Measurements from ENCODE around the gene TULP4. TPM values are rescaled to one million over a fixed set of nuclear protein-coding genes. Genes with fewer than 3 reads are reported as not detected.

Gene TULP4
- total RNA-seq, 1 experiment from 2014 or later: 64.6 TPM

DNA sequence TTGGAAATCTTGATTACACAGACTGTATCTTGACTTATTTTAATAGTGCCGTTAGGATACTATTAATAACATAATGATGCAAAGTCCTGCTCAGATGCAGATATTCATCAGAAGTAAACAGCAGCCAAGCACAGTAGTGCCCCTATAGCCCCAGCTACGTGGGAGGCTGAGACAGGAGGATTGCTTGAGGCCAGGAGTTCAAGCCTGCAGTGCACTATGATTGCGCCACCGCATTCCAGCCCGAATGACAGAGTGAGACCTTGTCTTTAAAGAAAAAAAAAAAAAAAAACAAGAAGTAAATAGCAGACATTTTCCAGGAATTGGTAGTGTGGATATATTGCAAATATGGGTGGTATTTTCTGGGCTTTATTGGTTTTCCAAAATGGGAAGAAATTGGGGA, 61.8 kb downstream of the TULP4 start:
- no peak overlapping the region for H2AK5ac ChIP-seq (ENCODE audit: insufficient read length, low read length)
- H3K9ac ChIP-seq (ENCODE audit: extremely low read depth, insufficient read length, low read length): no peak overlapping the region
- TF ChIP-seq, protein P1, sequence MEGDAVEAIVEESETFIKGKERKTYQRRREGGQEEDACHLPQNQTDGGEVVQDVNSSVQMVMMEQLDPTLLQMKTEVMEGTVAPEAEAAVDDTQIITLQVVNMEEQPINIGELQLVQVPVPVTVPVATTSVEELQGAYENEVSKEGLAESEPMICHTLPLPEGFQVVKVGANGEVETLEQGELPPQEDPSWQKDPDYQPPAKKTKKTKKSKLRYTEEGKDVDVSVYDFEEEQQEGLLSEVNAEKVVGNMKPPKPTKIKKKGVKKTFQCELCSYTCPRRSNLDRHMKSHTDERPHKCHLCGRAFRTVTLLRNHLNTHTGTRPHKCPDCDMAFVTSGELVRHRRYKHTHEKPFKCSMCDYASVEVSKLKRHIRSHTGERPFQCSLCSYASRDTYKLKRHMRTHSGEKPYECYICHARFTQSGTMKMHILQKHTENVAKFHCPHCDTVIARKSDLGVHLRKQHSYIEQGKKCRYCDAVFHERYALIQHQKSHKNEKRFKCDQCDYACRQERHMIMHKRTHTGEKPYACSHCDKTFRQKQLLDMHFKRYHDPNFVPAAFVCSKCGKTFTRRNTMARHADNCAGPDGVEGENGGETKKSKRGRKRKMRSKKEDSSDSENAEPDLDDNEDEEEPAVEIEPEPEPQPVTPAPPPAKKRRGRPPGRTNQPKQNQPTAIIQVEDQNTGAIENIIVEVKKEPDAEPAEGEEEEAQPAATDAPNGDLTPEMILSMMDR (conservative IDR thresholded peaks at IDR 0.05): no peak
- H3K4me2 ChIP-seq (ENCODE audit: insufficient read depth, insufficient read length, low read length): no peak overlapping the region
- Mint-ChIP-seq H3K4me1 (peaks cover 7 to 17% of the 10 kb centered on the region in 2 experiments; a peak in 3 of 4 replicates), H3K27me3 (ENCODE audit: low read depth) (no peaks in the 10 kb centered on the region), H3K9me3 (no peaks in the 10 kb centered on the region), H3K27ac (no peak overlapping the region), H3K4me3 (no peak overlapping the region), H3K36me3 (ENCODE audit: insufficient read depth in 1 of 3, low read depth in 3 of 3) (no peaks in the 10 kb centered on the region)
- no peak overlapping the region for H2BK5ac ChIP-seq (ENCODE audit: insufficient read length, low read length)
- no peak overlapping the region for H2BK15ac ChIP-seq (ENCODE audit: low read depth, low read length)
- H3K9me3 ChIP-seq (ENCODE audit: control insufficient read depth, low read depth, low read length): no peaks in the 10 kb centered on the region
- no peaks in the 10 kb centered on the region for H4K20me1 ChIP-seq (ENCODE audit: control insufficient read depth, insufficient read depth, insufficient read length)
- no peak overlapping the region for H2BK20ac ChIP-seq (ENCODE audit: low read depth, low read length, poor library complexity, severe bottlenecking)
- no peak for DNase-seq
- H4K91ac ChIP-seq (ENCODE audit: insufficient read length, low read depth, low read length): no peak overlapping the region
- H3K27ac ChIP-seq (ENCODE audit: insufficient read length, low read depth, low read length): no peak overlapping the region
- H3K4ac ChIP-seq (ENCODE audit: low read depth, low read length): no peak overlapping the region
- H3K79me1 ChIP-seq (ENCODE audit: insufficient read depth, low read depth, low read length, poor library complexity, severe bottlenecking): no peaks in the 10 kb centered on the region
- no peak overlapping the region for H3K23ac ChIP-seq (ENCODE audit: insufficient read length, low read depth, low read length)
- H4K8ac ChIP-seq (replicated peaks; ENCODE audit: insufficient read length, low read depth, low read length): no peak overlapping the region
- no peaks in the 10 kb centered on the region for H3K27me3 ChIP-seq (ENCODE audit: insufficient read depth, low read length)
- H2AFZ ChIP-seq (ENCODE audit: low read length): no peak overlapping the region
- H3K4me1 ChIP-seq (ENCODE audit: insufficient read depth, low read length): no peaks in the 10 kb centered on the region
- H3K18ac ChIP-seq (ENCODE audit: insufficient read length, low read depth, low read length): no peak overlapping the region
- no peak overlapping the region for H4K5ac ChIP-seq (ENCODE audit: insufficient read length, low read depth, low read length)
- WGBS (ENCODE audit: extremely low coverage, insufficient read length, low lambda C conversion rate): no CpG with 5 or more reads among the region's 5 CpGs
- no peak overlapping the region for H2BK120ac ChIP-seq (ENCODE audit: low read depth, low read length, poor library complexity, severe bottlenecking)
- H3K14ac ChIP-seq (ENCODE audit: insufficient read depth, low read length): no peak overlapping the region
- H3K79me2 ChIP-seq (ENCODE audit: insufficient read depth, low read length): no peaks in the 10 kb centered on the region
- no peak overlapping the region for H3T11ph ChIP-seq (ENCODE audit: low read length)
- H3K23me2 ChIP-seq (ENCODE audit: insufficient read length, low read depth, low read length, poor library complexity, severe bottlenecking): no peaks in the 10 kb centered on the region
- no peak overlapping the region for H3K56ac ChIP-seq (ENCODE audit: insufficient read length, low read depth, low read length)
- no peak overlapping the region for H2BK12ac ChIP-seq (ENCODE audit: insufficient read length, low read depth, low read length)

All from H9 (cell line).